Effector memory CD4-positive, alpha-beta T cell (primary cell): ENCODE data around the gene TRIM28.

Experiments
- DNase-seq, 3 donors: peaks; one replicate each; pipeline ENCODE4 v3.0.0-alpha.2; 2020
- H3K27ac ChIP-seq: 2 replicates; pipeline ENCODE4 v1.7.0; 2013; ENCODE audit warnings: mild to moderate bottlenecking, low read length, moderate library complexity; ENCODE audit not compliant: insufficient read depth, poor library complexity, severe bottlenecking
- H3K27me3 ChIP-seq: replicated peaks from 2 replicates; pipeline ENCODE4 v1.7.0; 2013; ENCODE audit warnings: mild to moderate bottlenecking, low read length; ENCODE audit not compliant: insufficient read depth, control insufficient read depth, poor library complexity, severe bottlenecking
- H3K36me3 ChIP-seq: 2 replicates; pipeline ENCODE4 v1.7.0; 2013; ENCODE audit warnings: mild to moderate bottlenecking, low read length, moderate library complexity; ENCODE audit not compliant: control insufficient read depth, insufficient read depth
- H3K4me1 ChIP-seq: 2 replicates; pipeline ENCODE4 v1.7.0; 2013; ENCODE audit warnings: low read length, mild to moderate bottlenecking; ENCODE audit not compliant: control insufficient read depth, insufficient read depth, poor library complexity, severe bottlenecking
- H3K4me3 ChIP-seq: 2 replicates; pipeline ENCODE4 v1.7.0; 2013; ENCODE audit warnings: low read length, low read depth, mild to moderate bottlenecking; ENCODE audit not compliant: insufficient read depth, poor library complexity, severe bottlenecking
- H3K9me3 ChIP-seq: 2 replicates; pipeline ENCODE4 v1.7.0; 2013; ENCODE audit warnings: mild to moderate bottlenecking, low read length, moderate library complexity; ENCODE audit not compliant: control insufficient read depth

Gene TRIM28

DNA sequence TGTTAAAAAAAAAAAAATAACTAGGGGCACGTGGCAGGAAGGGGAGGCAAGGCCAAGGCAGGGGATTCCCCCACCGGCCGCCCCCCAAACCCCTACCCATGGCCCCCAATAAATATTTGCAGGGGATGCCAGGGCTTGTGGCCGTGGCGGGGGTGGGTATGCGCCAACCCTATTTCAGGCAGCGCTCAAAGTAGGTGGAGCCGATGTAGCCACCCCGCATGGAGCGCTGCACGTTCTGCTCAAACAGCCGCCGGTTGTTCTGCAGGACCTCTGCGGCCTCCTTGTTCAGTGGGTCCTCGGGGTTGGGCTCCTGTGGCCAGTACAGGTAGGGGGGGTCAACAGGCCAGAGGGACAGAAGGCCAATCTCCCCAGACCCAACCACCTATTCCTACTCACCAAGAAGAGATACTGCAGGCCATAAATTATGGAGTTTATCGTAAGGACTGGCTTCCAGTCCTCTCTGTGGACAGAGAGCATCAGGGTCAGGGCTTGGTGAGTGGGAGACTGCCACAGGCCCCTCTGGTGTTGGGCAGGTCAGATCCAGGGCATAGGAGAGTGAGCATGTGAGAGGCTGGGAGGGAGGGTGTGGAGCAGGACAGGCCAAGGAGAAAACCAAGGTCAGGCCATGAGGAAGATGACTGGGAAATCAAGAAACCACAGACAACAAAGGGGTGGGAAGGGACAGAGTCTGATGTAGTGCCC, 12.2 kb downstream of the TRIM28 start:
- H3K4me1 ChIP-seq = peaks cover 40% of the 10 kb centered on the region
- DNase-seq = no peak
- H3K36me3 ChIP-seq = peaks cover 19% of the 10 kb centered on the region
- no peaks in the 10 kb centered on the region for H3K9me3 ChIP-seq
- H3K27me3 ChIP-seq = no peaks in the 10 kb centered on the region
- H3K27ac ChIP-seq = peak overlapping the region; percentile 95
- no peak overlapping the region for H3K4me3 ChIP-seq

DNA sequence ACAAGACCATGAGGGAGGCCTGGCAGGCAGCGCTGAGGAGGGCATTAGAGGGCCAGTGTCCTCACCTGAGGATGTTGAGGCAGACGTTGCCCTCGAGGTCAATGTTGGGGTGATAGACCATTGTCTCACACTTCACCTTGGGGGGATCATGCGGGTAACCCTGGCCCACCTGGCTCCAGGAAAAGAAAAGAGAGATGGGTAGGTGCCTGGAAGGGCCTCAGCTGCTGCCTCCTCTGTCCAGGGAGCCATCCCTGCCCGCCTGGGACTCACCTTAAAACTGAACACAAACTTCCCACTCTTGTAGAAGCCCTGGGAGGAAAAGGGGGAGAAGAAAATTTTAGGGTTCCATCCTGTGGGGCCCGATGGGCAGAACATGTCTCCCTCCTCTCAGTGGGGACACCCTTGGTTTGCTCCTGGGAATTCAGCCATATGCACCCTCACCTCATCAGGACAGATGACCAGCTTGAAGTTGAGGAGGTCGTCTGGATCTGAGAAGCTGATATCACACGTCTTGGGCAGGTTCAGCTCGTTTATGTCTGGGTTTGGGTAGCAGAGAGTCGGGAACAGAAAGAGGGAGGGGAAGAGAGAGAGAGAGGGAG, 12.9 kb downstream of the TRIM28 start:
- H3K4me1 ChIP-seq = peaks cover 43% of the 10 kb centered on the region
- H3K4me3 ChIP-seq = no peak overlapping the region
- no peaks in the 10 kb centered on the region for H3K9me3 ChIP-seq
- H3K27me3 ChIP-seq = no peaks in the 10 kb centered on the region
- no peak for DNase-seq
- H3K36me3 ChIP-seq = peaks cover 12% of the 10 kb centered on the region
- peak overlapping the region; percentile 95 for H3K27ac ChIP-seq

DNA sequence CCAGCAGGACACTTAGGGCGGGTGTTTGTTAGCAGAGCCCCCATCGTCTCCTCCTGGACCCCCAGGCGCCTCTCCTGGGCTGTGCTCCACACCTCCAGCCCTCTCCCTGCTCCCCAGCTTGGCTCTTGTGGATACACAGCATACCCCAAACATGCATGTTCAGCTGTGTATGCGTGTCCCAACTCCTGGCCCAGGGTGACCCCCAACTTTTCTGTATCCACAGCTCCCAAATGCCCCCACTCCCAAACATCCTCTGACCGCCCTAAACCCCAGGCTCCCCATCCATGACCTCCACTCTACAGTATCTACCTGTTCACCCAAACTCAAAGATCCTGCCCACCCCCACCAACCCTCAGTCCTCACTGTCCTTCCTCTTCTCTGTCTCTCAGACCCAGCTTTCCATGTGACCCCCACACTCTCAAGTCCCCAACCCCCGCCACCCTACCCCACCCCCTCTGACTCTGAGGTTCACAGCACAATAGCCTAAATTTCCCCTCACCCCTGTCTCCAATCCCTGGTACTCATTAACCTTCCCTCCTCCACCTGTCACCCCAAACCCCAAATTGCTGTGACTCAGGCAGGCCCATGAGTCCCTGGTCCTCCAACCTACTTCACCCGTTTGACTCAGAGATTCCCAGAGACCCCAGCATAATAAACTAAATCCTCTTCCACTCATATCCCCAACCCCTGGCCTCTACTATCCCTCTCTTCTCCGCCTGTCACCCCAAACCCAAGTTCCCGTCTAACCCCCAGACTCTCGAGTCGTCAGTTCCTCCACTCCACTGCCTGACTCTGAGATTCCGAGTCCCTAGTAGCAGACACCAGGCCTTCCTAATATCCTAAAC, 13.6 kb downstream of the TRIM28 start:
- peaks cover 50% of the 10 kb centered on the region for H3K4me1 ChIP-seq
- H3K36me3 ChIP-seq = peaks cover 11% of the 10 kb centered on the region
- peak overlapping the region; percentile 95 for H3K27ac ChIP-seq
- peak overlapping the region; percentile 63 for H3K4me3 ChIP-seq
- no peaks in the 10 kb centered on the region for H3K9me3 ChIP-seq
- DNase-seq = no peak
- no peaks in the 10 kb centered on the region for H3K27me3 ChIP-seq

DNA sequence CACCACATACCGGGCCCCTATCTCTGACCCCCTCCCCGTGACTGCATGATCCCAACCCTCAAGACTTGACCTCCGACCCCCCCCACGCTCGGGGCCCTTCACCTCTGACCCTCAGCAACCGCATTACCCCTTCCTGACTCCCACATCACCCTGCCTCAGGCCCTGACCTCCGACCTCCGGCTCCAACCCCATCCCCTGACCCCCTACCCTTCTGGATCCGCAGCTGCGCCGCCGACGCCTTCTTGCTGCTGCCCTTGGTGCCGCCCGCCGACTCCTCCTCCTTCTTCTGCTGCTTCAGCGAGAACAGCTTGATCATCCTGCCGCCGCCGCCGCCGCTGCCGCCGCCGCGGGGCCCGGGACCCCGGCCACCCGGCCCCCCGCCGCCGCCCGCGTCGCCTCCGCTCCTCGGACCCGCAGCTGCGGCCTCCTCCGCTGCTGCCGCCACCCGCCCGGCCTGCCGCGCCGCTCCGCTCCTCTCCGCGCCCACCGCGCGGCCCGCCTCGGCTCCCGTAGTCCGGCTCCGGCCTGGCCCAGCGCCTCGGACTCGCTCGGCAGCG, 14.3 kb downstream of the TRIM28 start, which contains the start of gene UBE2M:
TSS of gene UBE2M (minus strand) at position 546 of the 557 bp plus-strand sequence. CDS start at position 316, 230 bp downstream.
- H3K27me3 ChIP-seq = no peaks in the 10 kb centered on the region
- H3K4me3 ChIP-seq = peak within 1 kb of the TSS; percentile 64
- H3K9me3 ChIP-seq = no peaks in the 10 kb centered on the region
- H3K4me1 ChIP-seq = peaks cover 55% of the 10 kb centered on the region
- peak; percentile 39 to 54 (median 52) for DNase-seq
- peak within 1 kb of the TSS; percentile 95 for H3K27ac ChIP-seq
- H3K36me3 ChIP-seq = peaks cover 11% of the 10 kb centered on the region

DNA sequence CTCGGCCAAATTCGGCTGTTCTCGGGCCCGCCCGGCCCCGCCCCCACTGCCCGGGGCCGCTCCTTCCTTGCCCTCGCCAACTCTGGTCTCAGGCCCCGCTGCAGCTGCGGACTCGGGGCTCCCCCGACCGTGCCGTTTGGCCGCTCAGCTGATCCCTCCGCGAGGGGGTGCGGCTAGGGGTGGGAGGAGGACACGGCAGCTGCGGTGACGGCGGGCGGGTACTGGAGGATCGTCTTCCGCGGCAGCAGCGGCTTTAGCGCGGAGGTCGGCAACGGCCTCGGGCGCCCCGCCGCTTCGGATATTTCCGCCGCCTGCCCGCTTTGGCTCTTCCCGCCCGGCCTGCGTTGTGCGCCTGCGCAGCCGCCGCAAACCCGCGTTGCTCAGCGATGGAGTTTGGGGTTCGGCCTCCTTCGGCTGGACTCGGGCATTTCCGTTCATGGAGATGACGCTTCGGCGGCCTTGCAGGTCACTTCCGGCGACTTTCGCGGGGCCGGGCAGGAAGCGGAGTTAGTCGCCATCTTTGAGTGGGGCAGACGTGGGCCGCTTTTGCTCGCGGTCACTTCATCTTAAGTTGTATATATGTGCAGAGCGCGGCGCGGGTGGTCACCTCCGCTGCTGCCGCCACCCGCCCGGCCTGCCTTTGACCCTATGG, 14.9 kb downstream of the TRIM28 start:
- H3K27me3 ChIP-seq = no peaks in the 10 kb centered on the region
- no peaks in the 10 kb centered on the region for H3K9me3 ChIP-seq
- H3K4me1 ChIP-seq = peaks cover 57% of the 10 kb centered on the region
- peak; percentile 99 to 100 (median 99) for DNase-seq
- peaks cover 11% of the 10 kb centered on the region for H3K36me3 ChIP-seq
- H3K4me3 ChIP-seq = peak overlapping the region; percentile 64
- H3K27ac ChIP-seq = peak overlapping the region; percentile 95

- peaks cover 50% of the 10 kb centered on the region for H3K4me1 ChIP-seq
Measured at GRCh38 chr19:58559275-58560006, 15.6 kb downstream of the TRIM28 start.

DNA sequence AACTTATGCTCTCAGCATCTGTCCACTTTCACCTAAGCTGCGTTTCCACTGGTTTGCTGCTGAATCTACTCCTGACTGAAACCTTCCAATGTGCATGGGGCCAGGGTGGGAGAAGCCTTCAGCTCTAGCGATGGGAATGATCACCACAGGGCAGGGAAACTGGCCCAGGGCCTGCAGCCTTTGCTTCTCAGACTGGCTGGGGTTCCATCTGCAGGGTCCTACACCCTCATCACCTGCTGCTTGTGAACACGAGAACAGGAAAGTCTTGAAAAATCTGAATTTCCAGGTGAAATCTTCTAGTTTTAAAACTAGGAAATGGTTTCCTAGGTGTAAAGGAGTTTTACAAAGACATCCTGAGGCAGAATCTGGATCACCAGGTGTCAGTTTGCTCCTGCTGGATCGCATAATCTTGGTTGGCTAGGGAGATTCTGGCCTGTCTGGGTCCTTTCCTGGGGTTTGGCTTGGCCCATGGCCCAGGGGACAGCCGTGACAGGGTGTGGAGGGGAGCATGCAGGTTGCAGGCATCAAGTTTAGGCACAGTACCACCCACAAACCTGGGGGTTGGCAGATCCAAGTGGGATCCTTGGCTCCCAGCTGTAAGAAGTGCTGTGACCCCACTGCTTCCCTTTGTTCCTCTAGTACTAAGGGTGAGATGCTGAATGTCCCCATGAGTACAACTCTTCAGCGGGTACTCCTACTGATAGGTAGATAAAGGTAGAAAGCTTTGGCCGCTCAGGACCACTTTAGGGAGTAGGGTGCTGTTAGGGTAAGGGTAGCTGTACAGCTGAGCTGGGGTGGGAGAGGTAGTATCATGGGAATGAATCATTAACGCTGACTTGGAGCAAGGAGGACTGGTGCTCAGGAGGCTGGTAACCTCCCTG, 16.4 kb downstream of the TRIM28 start:
- H3K4me1 ChIP-seq = peaks cover 45% of the 10 kb centered on the region
- no peak for DNase-seq
- peak overlapping the region; percentile 64 for H3K4me3 ChIP-seq
- H3K9me3 ChIP-seq = no peaks in the 10 kb centered on the region
- no peaks in the 10 kb centered on the region for H3K27me3 ChIP-seq
- H3K27ac ChIP-seq = peak overlapping the region; percentile 95
- peaks cover 11% of the 10 kb centered on the region for H3K36me3 ChIP-seq

More at GRCh38 chr19:58559275-58560006, 15.6 kb downstream of the TRIM28 start:
- no peaks in the 10 kb centered on the region for H3K27me3 ChIP-seq
- H3K36me3 ChIP-seq = peaks cover 11% of the 10 kb centered on the region
- peak in 2 of 3 donors; percentile 14 to 51 for DNase-seq
- H3K4me3 ChIP-seq = peak overlapping the region; percentile 64
- H3K9me3 ChIP-seq = no peaks in the 10 kb centered on the region
- peak overlapping the region; percentile 95 for H3K27ac ChIP-seq

DNA sequence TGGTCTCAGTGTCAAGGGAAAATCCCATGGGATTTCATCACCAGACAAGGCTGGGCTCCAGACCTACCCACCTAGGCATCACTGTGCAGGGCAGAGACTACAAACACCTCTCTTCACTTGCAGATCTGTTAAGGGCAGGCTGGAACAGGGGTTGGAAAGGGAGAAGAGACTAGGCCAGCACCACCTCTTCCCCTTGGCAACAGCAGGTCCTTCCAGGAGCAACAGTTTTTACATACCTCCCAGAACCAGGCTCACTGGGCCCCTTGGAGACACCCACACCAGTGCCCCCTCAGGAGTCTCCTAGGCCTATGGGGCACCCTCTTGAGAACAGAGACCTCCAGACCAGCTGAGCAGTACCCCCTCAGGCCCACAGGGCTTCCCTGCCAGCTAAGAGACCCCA, 17.1 kb downstream of the TRIM28 start:
- peak overlapping the region; percentile 95 for H3K27ac ChIP-seq
- no peaks in the 10 kb centered on the region for H3K9me3 ChIP-seq
- peaks cover 40% of the 10 kb centered on the region for H3K4me1 ChIP-seq
- no peak for DNase-seq
- no peak overlapping the region for H3K4me3 ChIP-seq
- H3K27me3 ChIP-seq = no peaks in the 10 kb centered on the region
- H3K36me3 ChIP-seq = peaks cover 11% of the 10 kb centered on the region
